Measurements from ENCODE around the gene ADCY10.

The ADCY10 gene

GRCh38 chr1:167789501-167789900, 124.4 kb downstream of the ADCY10 start:
- H3K4me3 ChIP-seq (ENCODE audit: low read depth, low read length), result no peak overlapping the region
- TF ChIP-seq, protein P1, sequence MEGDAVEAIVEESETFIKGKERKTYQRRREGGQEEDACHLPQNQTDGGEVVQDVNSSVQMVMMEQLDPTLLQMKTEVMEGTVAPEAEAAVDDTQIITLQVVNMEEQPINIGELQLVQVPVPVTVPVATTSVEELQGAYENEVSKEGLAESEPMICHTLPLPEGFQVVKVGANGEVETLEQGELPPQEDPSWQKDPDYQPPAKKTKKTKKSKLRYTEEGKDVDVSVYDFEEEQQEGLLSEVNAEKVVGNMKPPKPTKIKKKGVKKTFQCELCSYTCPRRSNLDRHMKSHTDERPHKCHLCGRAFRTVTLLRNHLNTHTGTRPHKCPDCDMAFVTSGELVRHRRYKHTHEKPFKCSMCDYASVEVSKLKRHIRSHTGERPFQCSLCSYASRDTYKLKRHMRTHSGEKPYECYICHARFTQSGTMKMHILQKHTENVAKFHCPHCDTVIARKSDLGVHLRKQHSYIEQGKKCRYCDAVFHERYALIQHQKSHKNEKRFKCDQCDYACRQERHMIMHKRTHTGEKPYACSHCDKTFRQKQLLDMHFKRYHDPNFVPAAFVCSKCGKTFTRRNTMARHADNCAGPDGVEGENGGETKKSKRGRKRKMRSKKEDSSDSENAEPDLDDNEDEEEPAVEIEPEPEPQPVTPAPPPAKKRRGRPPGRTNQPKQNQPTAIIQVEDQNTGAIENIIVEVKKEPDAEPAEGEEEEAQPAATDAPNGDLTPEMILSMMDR (IDR thresholded peaks at IDR 0.05; ENCODE audit: insufficient read depth, low read depth, low read length, missing control alignments), result no peak
- DNase-seq (ENCODE audit: low read depth), result no peak

GRCh38 chr1:167786502-167786901, 127.4 kb downstream of the ADCY10 start:
- TF ChIP-seq, protein P1 (IDR thresholded peaks at IDR 0.05; ENCODE audit: insufficient read depth, low read depth, low read length, missing control alignments), result no peak
- no peak overlapping the region for H3K4me3 ChIP-seq (ENCODE audit: low read depth, low read length)
- DNase-seq (ENCODE audit: low read depth), result no peak

- no peak for DNase-seq (ENCODE audit: low read depth)
- no peak overlapping the region for H3K4me3 ChIP-seq (ENCODE audit: low read depth, low read length)
- TF ChIP-seq, protein P1 (IDR thresholded peaks at IDR 0.05; ENCODE audit: insufficient read depth, low read depth, low read length, missing control alignments), result no peak
Measured at GRCh38 chr1:167784876-167785550, 128.9 kb downstream of the ADCY10 start.

- TF ChIP-seq, protein P1 (IDR thresholded peaks at IDR 0.05; ENCODE audit: insufficient read depth, low read depth, low read length, missing control alignments), result no peak
- no peak for DNase-seq (ENCODE audit: low read depth)
- no peak overlapping the region for H3K4me3 ChIP-seq (ENCODE audit: low read depth, low read length)
Measured at GRCh38 chr1:167782946-167783345, 131.0 kb downstream of the ADCY10 start.

- DNase-seq (ENCODE audit: low read depth), result no peak
- TF ChIP-seq, protein P1 (IDR thresholded peaks at IDR 0.05; ENCODE audit: insufficient read depth, low read depth, low read length, missing control alignments), result no peak
- H3K4me3 ChIP-seq (ENCODE audit: low read depth, low read length), result no peak overlapping the region
Measured at GRCh38 chr1:167781558-167781957, 132.4 kb downstream of the ADCY10 start.

DNA sequence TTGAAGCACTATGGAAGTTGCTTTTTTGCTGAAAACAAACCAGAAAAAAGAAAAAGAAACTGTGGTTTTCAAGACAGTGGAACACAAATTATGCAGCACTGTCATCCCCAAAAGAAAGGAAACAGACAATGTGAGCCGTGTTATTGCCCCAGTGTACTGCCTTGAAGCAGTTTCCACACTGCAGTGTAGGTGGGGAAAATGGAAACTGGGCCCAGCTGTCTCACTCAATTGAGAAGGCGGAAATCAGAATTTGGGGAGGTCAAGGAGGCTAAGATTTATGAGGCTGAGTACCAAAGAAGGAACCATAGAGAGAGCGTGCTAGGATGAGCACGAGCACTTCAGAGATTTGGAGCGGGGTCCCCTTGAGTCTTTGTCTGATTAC, 136.7 kb downstream of the ADCY10 start:
- no peak for DNase-seq (ENCODE audit: low read depth)
- no peak overlapping the region for H3K4me3 ChIP-seq (ENCODE audit: low read depth, low read length)
- TF ChIP-seq, protein P1 (IDR thresholded peaks at IDR 0.05; ENCODE audit: insufficient read depth, low read depth, low read length, missing control alignments), result no peak

Measured in GM12865 (cell line).